Erythroblast (primary cell): Measurements from ENCODE around the gene MAN1A2.
"Not testable (repeated sequence)": the region's sequence is repeated elsewhere in the genome, so short reads cannot be mapped to it uniquely, and the experiment has no call there.

Experiments used
- DNase-seq, 2 experiments: peaks; one replicate each; lab custom pipeline; 2025; lab: John Stamatoyannopoulos, UW
- GATA1 ChIP-seq: IDR thresholded peaks from 2 replicates; pipeline ENCODE4 v1.6.1; 2011; ENCODE audit warnings: low read depth, mild to moderate bottlenecking, control low read depth, low read length, moderate library complexity
- POLR2A ChIP-seq: IDR thresholded peaks from 2 replicates; pipeline ENCODE4 v1.6.1; 2011; ENCODE audit warnings: mild to moderate bottlenecking, low read length

The MAN1A2 gene

GRCh38 chr1:117556341-117556740, 189.1 kb downstream of the MAN1A2 start:
- no peak for DNase-seq
- TF ChIP-seq GATA1 (no peak), POLR2A (no peak)

GRCh38 chr1:117556976-117557375, 189.7 kb downstream of the MAN1A2 start:
- DNase-seq = no peak
- no peak for TF ChIP-seq POLR2A
- no peak for TF ChIP-seq GATA1

GRCh38 chr1:117558451-117558850, 191.2 kb downstream of the MAN1A2 start:
- DNase-seq = not testable (repeated sequence)

GRCh38 chr1:117559139-117559538, 191.9 kb downstream of the MAN1A2 start:
- TF ChIP-seq POLR2A (no peak), GATA1 (no peak)
- no peak for DNase-seq

DNA sequence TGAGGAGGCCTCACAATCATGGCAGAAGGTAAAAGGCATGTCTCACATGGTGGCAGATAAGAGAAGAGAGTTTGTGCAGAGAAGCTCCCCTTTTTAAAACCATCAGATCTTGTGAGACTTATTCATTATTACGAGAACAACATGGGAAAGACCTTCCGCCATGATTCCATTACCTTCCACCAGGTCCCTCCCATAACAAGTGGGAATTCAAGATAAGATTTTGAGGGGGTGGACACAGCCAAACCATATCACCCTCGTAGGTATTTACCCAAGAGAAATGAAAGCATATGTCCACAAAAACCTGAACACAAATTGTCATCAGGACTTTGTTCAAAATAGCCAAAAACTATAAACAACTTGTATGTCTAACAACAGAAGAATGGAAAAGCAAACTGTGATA, 192.7 kb downstream of the MAN1A2 start:
- no peak for DNase-seq

GRCh38 chr1:117561071-117561470, 193.8 kb downstream of the MAN1A2 start:
- no peak for DNase-seq
- TF ChIP-seq GATA1 (no peak), POLR2A (no peak)

More for the DNA sequence above, 192.7 kb downstream of the MAN1A2 start:
- no peak for TF ChIP-seq GATA1
- no peak for TF ChIP-seq POLR2A

- TF ChIP-seq POLR2A (no peak), GATA1 (no peak)
These were observed 194.3 kb downstream of the MAN1A2 start for GRCh38 chr1:117561551-117561950.

GRCh38 chr1:117562581-117563491, 195.6 kb downstream of the MAN1A2 start:
- TF ChIP-seq POLR2A (no peak), GATA1 (no peak)

More at GRCh38 chr1:117561551-117561950, 194.3 kb downstream of the MAN1A2 start:
- no peak for DNase-seq

GRCh38 chr1:117563492-117563875, 196.2 kb downstream of the MAN1A2 start:
- DNase-seq = no peak
- TF ChIP-seq GATA1 (no peak), POLR2A (no peak)

More at GRCh38 chr1:117562581-117563491, 195.6 kb downstream of the MAN1A2 start:
- DNase-seq = no peak

DNA sequence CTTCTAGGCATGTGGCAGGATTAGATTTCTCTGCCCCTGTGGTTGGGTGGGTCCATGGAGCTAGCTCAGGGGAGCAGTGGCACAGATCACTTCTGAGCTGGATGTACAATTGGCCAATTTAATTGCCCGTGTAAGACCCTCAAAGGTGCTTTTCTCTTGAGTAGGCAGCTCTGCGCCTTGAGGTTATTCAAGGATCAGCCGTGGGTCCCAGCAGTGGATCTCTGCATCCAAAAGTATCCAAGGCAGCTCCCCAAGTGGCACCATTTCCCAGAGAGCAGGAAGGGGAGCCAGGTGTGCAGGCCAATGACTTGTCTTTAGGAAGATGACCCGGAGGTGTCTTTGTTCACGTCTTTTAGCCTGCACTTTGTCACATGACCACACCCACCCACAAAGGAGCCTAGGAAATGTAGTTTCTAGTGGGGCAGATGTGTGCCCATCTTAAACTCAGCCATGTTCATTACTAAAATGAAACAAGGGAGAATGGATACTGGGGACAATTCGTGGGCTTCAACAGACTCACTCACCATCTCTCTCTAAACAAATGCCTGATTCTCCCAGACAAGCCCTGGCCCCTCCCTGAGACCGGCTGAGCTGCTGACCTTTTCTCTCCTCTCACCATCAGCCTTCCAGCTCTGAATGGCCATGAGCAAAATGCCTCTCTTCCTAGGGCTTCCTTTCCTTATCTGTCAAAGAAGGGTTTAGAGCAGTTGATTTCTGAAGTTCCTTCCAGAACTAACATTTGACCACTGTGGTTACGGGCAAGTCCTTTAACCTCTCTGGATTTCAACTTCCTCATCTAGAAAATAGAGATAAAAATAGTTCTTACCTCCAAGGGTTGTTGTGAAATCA, 197.2 kb downstream of the MAN1A2 start:
- no peak for TF ChIP-seq GATA1
- no peak for TF ChIP-seq POLR2A
- DNase-seq = no peak

DNA sequence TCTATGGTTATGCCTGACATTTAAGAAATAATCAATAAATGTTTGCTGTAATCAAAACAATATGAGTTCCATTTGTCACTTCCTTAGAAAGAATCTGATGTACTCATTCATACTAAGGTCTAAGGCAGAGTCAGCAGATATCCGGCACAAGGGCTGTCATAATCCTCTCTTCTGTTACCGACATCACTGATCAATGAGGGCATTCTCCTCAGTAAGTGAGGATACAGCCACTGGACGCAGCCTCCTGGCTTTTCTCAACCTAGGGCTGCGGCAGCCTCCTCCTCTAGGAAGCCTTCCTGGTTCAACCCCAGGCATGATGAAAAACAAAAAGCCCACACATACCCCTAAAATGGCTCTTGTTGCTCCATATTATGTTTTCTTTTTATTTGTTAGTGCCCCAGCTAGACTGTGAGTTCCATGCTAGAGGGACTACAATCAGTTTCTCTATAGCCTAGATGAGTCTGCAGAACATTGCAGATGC, 197.9 kb downstream of the MAN1A2 start:
- no peak for DNase-seq
- no peak for TF ChIP-seq GATA1

- no peak for TF ChIP-seq POLR2A
- no peak for TF ChIP-seq GATA1
- no peak for DNase-seq
These were observed 198.7 kb downstream of the MAN1A2 start for GRCh38 chr1:117565745-117566455.

GRCh38 chr1:117566556-117566955, 199.3 kb downstream of the MAN1A2 start:
- TF ChIP-seq POLR2A = no peak
- TF ChIP-seq GATA1 = no peak
- no peak for DNase-seq
